PC-9 (cell line): Measurements from ENCODE around the gene USP12.

Experiments
- CTCF ChIP-seq: fragments of 200-600 bp; sonication (generic); conservative IDR thresholded peaks from 2 replicates; pipeline ENCODE4 v1.6.1; 2017; ENCODE audit warnings: mixed run types, antibody characterized with exemption, mild to moderate bottlenecking, moderate library complexity
- EZH2 ChIP-seq: fragments of 200-600 bp; sonication (generic); IDR thresholded peaks from 2 replicates; pipeline ENCODE4 v1.8.0; 2017; ENCODE audit warnings: antibody characterized with exemption, low read depth

- no peak for TF ChIP-seq CTCF
- TF ChIP-seq EZH2: no peak
Measured at GRCh38 chr13:27176470-27177410, 5.1 kb upstream of the USP12 start.
